GM12801 (cell line): ENCODE measurements around the gene TAF1L.

ENCODE experiments used
- CTCF ChIP-seq: IDR thresholded peaks from one replicate; pipeline ENCODE4 v1.5.1; 2011; ENCODE audit warnings: control low read depth; ENCODE audit not compliant: insufficient read length; ENCODE audit errors: extremely low read depth

TAF1L gene

DNA sequence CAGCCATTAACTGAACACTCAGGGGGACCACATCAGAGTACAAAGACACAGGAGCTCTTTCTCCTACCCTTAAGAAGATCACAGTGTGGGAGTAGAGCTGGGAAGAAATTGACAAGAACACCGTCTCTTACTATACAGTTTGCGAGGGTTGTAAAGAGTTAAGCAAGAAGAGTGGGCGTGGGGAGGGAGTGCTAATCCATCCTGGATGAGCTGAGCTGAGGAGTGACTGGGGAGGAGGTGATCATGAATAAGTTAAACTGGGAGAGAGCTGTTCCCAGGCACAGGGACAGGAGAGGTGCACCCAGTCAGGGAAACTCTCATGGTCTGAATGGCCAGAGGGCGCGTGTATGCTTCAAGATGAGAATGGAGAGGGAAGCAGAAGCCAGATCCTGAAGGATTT is 17.2 kb downstream of the TAF1L start:
- TF ChIP-seq CTCF = no peak

DNA sequence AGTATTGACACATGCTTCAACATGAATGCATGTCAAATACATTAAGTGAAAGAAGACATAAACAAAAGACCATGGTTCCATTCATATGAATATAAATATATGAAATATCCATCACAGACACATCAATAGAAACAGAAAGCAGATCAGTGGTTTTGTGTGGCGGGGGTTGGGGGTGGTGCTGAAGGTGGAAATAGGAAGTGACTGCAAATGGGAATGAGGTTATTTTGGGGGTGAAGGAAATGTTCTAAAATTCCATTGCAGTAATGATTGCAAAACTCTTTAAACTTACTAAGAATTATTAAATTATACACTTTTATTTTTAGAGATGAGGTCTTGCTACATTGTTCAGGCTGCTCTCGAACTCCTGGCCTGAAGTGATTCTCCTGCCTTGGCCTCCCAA is 28.7 kb downstream of the TAF1L start:
- no peak for TF ChIP-seq CTCF

DNA sequence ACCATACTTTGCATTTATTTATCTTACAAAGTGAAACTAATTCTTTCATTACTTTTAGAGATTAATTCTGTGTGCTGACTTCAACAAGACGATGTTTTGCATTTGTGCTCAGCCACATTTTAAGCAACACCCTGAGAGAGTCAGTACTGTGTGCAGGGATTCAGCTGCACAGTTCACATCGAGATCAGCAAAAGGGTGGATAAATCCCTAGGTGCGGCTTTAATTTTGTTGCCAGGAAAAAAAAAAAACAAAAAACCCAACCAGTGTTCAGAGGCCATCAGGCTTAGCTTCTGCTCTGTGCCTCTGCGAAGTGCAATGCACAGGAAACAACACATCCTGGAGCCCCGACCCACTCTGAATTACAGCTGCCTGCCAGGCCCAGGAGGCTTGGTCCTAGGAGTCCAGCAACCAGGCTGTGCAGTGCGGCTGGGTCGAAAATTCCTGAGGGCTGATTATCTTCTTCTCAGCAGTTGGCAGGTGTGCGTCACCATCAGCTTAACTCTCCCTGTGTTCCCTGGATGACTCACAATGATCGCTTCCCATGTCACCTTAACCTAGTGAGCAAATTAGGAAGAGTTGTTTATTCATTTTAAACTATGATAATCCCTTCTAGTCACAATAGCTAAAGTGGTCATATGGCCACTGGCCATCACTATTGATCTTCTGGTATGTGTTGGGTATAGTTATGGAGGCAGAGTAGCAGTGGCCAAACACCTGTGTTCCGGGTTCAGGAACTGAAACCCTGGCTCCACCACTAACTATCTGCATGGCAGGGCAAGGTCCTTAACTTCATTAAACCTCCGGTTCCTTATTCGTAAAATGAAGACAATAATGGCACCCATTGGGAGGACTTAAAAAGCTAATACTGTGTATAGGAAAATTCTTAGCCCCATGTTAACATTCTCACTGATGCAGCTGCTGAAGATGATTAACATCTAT is 31.3 kb downstream of the TAF1L start:
- no peak for TF ChIP-seq CTCF

GRCh38 chr9:32596936-32597335 is 38.5 kb downstream of the TAF1L start:
- TF ChIP-seq CTCF = no peak

DNA sequence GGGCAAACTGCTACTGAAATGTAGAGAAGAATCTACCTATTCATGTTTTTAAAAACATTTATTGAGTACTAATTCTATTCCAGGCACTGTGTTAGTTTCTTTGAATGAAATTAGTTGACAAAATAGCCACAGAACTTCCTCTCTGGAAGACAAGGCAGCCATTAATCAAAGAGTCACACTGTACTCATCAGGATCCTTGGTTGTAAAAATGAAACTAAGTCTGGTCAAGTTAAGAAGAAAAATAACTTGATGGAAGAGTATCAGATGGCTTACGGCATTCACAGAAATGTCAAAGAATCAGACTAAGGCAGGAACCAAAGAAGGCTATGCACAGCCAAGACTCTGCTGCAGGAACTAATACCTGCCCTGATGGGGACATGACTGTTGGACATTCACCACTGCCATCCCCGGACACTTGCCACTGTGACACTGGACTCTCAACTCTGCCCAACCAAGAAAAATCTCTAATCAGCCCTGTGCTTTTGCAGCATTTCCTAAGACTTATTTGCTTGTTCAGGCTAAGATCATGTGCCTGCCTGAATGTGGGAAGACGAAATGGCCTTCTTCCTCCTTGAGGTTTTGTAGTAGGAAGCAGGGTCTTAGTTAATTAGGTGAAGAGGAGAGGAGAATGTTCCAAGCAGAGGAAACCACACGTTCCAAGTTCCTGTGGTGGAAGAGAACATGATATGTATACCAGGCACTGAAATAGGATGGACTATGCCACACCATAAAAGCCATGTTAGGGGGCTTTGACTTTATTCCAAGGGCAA is 39.2 kb downstream of the TAF1L start:
- TF ChIP-seq CTCF = no peak

DNA sequence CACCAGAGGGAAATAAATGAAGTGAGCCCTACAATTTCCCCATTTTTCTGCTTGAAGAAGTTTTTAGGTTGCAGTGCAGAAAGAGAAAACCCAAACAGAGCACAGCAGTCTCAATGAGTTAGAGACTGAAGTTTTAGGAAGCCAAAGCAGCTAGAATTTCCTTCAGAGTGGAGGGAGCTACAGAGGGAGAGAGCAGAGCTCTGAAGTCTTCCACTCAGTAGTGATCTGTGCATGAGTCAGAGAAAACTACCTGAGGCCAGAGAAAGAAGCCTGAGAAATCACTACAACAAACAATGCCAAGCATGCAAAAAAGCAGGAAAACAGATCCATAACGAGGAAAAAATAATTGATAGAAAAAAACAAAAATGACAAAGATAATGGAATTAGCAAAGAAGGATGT is 44.6 kb downstream of the TAF1L start:
- TF ChIP-seq CTCF = no peak

GRCh38 chr9:32590476-32590875 is 45.0 kb downstream of the TAF1L start:
- TF ChIP-seq CTCF = no peak
